ENCODE measurements around the gene PNCK.
"Not testable (repeated sequence)": the region's sequence is repeated elsewhere in the genome, so short reads cannot be mapped to it uniquely, and the experiment has no call there.

The PNCK gene

DNA sequence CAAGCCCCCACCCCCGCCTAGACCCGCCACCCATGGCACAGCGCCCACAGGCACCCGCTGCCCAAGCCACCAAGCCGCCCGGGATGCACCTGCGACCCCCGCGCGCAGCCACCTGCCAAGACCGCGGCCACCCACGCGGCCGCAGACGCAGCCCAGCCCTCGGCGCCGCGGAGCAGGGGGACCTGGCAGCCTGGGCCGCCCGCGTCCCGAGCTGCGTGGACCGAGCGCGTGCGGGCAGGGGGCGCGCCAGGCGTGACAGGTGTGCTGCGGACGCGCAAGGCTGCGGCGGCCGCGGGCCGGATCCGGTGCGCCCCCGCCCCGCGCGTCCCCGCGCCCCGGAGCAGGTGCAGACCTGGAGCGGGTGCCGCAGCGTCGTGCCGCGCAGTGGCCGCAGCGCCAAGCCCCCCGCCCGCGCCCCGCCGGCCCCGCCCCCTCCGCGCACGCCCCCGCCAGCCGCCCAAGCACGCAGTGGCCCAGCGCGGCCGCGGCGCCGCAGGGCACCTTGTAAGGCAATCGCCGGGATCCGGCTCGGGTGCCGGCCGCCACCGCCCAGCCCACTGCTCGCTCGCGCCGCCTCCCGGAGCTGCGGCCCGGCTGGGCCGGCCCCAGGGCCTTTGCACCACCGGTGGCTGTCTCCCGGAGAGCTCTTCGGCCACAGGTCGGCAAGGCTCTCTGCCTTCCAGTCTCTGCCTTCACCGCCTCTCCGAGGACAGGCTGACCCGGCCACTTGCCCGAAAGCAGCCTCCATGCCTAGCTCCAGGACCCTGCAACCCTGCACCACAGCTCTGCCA is at the start of gene PNCK:
Gene PNCK (minus strand): TSS at position 386 of the 791 bp plus-strand sequence. CDS start 737 bp downstream, outside the sequence.
- no peak for DNase-seq

GRCh38 chrX:153722704-153723350 is 49.2 kb upstream of the PNCK start:
- DNase-seq, result no peak

- no peak for DNase-seq
Observed at GRCh38 chrX:153719701-153720100, 46.1 kb upstream of the PNCK start.

DNA sequence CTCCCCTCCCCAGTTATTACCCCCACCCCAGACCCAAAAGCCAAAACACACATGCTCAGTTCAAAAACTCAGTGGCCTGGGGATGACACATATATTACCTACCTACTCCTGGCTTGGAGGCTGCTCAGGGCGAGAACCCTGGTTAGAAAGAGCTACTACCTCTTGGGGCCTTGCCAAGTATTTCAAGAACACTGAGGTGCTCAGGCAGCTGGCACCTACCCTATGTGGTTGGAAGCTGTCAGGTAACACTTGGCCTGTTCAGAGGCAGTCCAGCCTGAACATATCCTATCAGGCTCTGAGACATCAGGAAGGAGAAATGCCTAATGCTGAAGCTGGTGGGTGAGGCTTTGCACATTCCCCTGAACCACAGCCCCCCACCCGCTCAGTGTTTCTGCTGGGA is 45.6 kb upstream of the PNCK start:
- DNase-seq, result no peak

GRCh38 chrX:153717445-153717844 is 43.8 kb upstream of the PNCK start:
- DNase-seq, result no peak

DNA sequence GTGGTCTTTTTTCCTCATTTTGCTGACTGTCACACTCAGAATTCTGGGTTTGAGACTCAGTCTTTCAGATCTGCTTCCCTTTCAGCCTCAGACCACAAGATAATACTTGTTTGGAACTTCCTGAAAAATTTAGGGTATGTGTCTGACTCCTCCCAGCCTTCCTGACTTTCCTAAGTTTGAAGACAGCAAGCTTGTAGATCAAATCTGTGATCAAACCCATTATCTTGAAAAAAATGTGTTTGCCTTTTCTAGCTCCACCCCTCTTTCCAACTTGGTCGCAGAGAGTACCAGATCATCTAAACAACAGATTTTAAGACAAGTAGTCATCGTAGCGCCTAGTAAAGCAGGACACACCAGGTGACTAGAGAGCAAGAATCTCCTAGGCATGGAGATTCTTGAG is 40.6 kb upstream of the PNCK start:
- no peak for DNase-seq

DNA sequence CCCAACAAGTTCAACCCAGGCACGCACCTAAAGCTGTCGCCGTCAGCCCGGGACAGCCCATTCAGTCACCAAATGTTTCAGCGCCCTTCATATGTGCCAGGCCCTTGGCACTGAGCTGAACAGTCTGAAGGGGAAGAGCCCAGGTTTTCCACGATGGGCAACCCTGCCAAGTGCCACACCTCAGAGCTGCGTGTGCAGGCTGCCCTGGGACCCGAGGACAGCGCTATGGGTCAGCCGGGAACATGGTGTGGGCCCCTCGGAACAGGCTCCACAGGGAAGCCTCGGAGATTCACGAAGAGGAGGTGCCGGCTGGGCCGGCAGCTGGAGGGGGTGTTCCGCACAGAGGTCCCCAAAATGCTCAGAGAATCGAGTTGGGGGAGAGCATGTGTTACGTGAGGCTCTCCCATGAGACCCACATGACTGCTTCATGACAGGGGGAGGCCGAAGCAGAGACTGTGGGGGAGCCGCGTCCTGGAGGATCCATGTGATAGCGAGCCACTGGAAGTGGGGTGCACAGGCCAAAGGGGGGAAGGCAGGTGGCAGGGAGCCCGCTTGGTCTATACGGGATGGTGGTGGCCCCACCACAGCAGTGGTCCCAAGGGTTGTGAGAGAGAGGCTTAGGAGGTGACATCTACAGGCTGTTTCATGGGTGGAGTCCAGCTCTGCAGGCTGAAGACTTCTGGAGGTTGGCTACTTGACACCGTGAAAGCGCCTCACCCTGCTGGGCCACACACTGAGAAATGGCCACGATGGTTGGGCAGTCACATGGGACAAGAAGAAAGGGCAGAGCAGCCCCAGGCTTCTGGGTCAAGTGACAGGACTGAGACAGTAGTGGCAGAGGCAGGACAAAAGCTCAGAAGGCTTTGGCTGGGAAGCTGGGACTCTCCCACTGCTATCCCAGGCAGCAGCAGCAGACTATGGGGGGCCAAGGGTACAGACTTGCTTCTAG is 36.4 kb upstream of the PNCK start:
- DNase-seq, result no peak

DNA sequence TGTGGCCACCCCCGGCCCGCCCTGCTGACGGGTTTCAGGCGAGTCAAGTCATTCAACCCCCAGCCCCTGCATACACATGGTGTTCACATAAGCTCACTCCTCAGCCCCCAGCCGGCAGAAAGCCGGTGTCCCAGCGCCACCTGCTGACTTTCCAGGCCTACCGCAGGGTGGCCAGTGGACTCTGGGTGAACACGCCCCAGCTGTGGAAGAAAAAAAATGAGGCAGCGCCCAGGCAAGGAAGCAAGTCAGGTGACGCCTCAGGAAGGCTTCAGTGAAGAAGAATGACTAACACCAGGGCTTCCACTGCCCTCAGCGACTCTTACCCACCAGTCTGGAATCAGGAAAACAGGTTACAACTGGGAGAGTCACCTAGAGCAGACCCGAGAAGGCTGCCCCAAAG is 34.8 kb upstream of the PNCK start:
- DNase-seq, result no peak

DNA sequence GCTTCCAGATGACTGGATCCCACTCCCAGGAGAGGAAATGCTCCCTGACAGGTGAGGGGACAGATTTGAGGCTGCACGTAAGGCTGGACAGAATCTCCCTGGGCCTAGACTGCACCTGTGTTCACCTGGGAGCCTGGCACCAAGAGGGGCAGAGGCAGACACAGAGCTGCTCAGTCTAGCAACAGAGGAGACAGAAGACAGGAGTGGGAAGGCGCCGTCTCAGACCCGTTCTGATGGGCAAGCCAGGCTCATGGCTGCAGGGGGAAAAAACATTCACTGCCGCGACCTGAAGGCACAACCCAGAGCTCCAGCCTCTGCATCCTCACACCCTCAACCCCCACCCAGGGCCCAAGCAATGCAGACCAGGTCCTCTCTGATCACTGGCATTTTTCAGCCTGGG is 33.8 kb upstream of the PNCK start:
- DNase-seq, result no peak

DNA sequence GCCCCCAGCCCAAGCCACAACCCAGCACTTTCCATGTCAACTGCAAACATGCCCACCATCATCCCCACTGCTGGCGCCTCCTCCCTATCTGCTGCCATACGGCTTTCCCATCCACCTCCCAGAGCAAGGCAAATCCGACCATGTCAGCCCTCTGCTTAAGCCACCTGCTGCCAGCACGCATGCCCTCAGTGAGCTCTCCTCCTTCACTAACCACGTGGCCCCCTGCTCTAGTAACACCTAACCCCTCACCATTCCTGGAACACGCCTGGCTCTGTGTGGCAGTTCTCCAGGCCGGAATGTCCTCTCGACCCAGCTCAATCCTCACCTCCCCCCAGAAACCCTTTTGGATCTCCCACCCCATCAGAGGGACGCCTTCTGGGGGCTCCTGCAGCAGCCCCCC is 33.2 kb upstream of the PNCK start:
- DNase-seq, result no peak

DNA sequence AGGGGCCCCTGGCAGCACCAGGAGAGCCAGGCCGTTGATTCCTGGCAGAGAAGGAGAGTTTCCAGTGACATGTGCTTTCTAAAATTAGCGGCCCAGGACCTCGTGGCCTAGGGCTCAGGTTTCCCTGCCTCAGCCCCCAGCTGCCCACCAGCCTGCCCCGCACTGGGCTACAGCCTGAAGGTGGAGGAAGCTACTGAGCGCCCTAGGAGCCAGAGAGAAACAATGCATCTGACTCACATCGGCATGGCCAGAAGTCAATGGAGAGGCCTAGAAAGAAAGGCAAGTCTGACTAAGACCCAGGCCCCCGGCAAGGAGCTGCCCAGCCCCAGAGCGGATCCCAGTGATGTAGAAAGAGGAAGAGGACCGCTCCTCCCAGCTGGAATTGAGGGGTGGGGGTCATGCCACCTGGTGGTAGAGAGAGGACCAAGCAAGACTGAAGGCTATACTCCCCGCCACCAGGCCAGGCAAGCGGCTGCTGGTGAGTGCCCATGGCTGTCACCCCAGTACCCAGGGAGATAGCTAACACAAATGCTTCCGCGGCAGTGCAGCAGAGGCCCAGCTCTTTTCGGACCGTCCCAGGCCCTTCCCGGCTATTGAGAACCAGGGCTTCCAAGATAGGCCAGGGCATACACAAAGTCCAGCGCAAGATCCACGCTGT is 31.9 kb upstream of the PNCK start:
- not testable (repeated sequence) for DNase-seq

DNA sequence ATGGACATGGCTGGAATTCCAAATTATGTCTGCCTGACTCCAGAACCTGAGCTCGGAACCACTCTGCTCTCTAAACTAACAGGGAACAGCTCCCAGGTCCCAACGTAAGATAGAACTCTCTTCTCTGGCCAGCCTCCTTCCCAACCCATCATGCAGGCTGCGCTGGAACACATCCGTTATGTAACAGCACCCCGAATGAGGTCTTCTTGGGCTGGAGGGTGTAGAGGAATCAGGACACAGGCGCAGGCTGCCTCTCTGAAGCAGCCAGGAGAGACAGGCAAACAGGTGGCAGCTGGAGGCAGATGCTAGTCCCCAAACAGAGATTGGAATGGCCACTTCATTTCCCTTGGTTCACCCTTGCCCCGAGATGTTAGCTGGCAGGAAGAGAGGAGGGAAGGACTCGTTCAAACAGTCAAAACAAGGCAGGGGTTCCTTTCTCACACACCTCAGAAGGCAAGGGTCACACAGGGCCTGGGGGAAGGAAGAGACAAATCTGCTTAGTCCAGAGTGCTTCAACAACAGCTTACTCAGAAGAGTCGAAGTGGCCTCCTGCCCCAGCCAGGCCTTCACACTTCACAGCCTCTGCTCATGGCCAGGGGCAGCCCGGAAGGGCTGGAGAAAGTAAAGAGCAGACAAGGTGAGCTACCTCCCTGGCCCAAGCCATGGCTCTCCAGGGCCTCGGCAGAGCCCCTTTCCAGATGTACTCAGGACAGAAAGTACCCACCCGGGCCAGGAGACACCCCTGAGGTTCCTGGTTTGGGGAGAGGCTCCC is 31.2 kb upstream of the PNCK start:
- DNase-seq, result not testable (repeated sequence)

GRCh38 chrX:153704021-153704526 is 30.5 kb upstream of the PNCK start:
- no peak for DNase-seq

DNA sequence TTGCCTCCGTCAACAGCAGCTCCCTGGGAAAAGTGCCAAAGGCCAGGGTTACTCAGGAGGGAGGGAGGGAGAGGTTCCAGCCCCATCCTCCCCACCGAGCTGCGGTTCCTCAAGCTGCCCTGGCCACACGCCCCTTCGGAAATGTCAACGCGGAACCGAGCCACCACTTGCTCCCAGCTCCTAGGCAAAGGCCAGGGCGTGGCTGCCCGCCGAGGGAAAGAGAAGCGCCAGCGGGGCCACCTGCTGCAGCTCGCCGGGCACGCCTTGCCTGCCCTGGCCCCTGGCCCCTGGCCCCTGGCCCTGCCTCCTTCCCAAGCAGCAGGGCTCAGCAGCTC is 29.4 kb upstream of the PNCK start:
- no peak for DNase-seq

DNA sequence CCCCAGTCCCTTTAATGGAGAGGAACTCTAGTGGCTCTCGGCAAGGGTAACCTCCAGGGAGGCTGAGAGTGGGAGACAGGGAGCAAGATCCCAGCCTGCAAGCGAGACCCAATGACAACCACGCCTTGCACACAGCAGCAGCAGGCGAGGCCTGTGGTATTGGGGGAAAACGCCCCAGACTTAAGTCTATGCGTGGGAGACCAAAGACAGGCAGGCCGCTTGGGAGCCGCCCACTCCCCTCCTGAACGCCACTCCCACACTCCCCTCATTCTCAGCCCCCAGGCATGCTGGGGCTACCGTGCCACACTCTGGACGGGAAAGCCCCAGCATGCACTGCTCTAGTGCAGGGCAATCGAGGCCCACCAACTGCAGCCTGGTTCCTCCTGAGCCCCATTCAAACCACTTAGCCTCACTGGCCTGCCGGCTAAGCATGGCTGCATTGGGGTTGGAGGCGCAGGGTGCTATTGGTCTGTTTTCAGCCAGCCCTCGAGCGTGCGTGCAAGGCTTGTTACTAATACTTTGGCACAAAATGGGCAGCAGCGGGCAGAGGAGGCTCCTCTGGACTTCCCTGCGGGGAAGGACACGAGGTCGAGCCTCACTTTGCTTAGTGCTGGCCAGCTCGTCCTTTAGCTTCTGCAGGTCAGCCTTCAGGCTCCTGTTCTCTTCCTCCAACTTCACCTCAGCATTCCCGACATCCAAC is 28.9 kb upstream of the PNCK start:
- DNase-seq, result no peak

DNA sequence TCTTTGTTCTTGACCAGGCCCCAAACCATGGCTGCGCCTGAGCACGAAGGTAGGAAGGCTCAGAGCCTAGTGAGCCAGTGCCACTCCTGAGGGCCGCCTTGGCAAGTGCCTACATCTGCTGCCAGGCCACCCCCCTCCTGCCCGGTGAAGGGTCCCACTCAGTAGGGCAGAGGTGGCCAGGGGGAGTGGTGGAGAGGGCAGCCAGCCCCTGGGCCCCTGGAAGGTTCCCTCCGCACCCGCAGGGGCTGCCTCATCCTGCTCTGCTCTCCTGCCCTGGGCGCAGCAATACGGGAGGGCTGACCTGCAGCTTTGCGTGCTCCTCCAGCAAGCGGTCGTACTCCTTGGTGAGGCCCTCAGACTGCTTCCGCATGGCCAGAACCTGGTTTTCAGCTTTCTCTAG is 28.1 kb upstream of the PNCK start:
- no peak for DNase-seq

- DNase-seq, result no peak
Observed at GRCh38 chrX:153700967-153701366, 27.4 kb upstream of the PNCK start.

DNA sequence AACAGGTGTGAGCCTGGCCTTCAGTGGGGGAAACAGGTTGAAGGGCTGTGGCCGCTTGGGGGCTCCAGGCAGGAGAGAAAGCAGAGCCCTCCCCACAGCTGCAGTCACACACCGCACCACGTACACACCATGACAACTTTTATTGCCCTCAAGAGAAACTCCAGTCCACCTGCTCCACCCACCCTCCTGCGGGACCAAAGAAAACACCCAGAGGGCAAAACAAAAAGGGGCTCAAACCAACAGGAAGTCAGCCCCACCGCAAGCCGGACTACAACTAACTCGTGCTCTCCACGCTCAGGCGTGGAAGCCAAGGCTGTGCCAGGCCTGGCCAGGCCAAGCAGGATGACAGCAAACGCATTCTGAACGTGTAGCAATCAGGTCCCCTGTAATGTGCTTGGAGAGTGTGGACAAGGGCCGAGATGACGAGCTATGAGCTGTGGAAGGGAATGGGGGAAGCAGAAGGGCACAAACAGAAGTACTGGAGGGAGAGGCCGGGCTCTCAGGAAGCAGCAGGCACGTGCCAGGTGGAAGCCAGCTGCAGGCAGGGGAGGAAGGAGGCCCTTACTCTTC is 26.8 kb upstream of the PNCK start:
- DNase-seq, result no peak

DNA sequence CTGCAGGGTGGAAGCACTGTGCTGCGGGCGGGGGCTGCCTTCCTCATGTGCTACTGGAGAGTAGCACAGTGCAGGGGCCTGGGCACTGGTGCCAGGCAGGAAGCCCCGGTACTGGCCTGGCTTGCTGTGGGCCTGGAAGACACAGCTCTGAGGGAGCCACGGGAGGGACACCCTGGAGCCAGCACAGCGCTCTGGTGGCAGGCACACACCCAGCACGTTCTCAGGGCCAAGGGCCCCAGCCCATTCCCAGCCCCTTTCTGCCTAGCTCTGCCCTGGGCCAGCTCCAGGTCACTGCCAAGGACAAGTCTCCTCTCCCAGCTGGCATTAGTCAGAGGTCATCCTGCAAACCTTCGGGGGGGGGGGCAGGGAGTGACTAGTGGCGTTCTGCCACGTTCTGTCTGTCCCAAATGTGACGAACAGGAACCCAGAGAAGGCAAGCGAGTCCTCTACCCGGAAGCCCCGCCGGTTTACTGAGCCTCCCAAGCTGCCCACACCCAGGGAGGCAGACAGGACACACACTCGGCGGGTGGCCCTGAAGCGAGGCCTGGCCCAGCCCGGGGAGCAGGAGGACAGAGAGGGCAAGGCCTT is 26.3 kb upstream of the PNCK start:
- not testable (repeated sequence) for DNase-seq

- DNase-seq, result not testable (repeated sequence)
Observed at GRCh38 chrX:153699210-153699783, 25.7 kb upstream of the PNCK start.

Data from NCI-H524 treated with DMSO at 0.1 percent for 48 hours (cell line).